SIG-M5 treated with dmso at 0.1 percent for 504 hours (cell line): ENCODE results near the gene SERTAD2.

ENCODE experiments used
- DNase-seq: peaks from one replicate; lab custom pipeline; 2025; ENCODE audit not compliant: unreplicated experiment; lab: John Stamatoyannopoulos, UW

SERTAD2 gene

DNA sequence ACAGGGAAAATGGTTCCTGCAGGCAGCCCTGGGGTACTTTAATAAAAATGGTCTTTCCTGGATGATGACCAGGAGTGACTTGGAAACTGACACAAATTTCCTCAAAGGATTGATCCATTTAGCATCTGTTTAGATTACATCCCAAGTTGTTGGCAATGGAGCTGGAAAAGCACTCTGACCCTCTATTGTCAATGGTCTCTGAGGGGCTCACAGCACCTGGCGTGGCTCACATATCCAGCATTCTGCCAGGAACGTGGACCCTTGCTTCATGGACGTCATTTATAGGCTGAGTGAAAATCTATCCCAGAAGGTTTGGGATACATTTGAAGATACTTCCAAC lies 43.8 kb downstream of the SERTAD2 start:
- no peak for DNase-seq

- DNase-seq = peak; percentile 39
Observed at GRCh38 chr2:64609227-64609941, 44.3 kb downstream of the SERTAD2 start.

DNA sequence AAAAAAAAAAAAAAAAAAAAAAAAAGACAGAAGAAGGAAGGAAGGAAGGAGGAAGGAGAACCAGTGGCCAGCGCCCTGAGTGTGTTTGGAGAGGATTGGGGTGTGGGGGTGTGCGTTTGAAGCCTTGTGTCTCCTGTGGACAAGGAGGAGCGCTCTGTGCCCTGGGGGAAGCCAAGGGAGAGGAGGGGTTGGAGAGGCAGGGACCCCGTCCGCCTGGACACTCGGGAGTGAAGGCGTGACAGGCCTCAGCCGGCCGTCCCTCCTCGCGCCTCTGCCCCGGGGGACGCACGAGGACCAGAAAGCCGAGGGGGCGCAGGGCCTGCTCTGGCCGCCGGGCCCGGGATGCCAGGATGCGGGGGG lies 44.9 kb downstream of the SERTAD2 start:
- peak; percentile 41 for DNase-seq

- DNase-seq = peak; percentile 25
Observed at GRCh38 chr2:64607381-64608304, 46.1 kb downstream of the SERTAD2 start.

GRCh38 chr2:64606479-64607363 lies 47.0 kb downstream of the SERTAD2 start:
- peak; percentile 45 for DNase-seq

DNA sequence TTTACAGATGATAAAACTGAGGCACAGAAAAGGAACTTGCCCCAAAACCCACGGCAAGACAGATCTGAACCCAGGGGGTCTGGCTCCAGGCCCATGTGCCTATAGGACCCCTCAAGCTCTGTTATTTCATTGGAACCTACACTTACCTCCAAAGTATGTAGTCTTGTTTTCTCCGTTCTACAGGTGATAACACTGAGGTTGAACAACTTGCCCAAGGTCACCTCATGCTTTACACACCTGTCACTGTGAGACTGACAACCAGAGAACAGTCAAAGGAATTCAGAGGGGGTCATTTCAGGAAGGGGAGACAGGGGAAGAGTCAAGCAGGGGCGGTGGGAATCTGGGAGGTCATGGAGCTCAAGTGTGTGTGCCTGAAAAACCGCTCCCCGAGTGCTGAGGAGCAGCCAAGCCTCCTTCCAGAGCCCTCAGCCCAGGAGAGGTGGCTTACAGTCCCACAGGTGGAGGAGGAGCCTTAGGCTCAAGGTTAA lies 47.7 kb downstream of the SERTAD2 start:
- no peak for DNase-seq

- no peak for DNase-seq
Observed at GRCh38 chr2:64605026-64605471, 48.7 kb downstream of the SERTAD2 start.

GRCh38 chr2:64604155-64604554 lies 49.6 kb downstream of the SERTAD2 start:
- no peak for DNase-seq

- no peak for DNase-seq
Observed at GRCh38 chr2:64602436-64602835, 51.3 kb downstream of the SERTAD2 start.

DNA sequence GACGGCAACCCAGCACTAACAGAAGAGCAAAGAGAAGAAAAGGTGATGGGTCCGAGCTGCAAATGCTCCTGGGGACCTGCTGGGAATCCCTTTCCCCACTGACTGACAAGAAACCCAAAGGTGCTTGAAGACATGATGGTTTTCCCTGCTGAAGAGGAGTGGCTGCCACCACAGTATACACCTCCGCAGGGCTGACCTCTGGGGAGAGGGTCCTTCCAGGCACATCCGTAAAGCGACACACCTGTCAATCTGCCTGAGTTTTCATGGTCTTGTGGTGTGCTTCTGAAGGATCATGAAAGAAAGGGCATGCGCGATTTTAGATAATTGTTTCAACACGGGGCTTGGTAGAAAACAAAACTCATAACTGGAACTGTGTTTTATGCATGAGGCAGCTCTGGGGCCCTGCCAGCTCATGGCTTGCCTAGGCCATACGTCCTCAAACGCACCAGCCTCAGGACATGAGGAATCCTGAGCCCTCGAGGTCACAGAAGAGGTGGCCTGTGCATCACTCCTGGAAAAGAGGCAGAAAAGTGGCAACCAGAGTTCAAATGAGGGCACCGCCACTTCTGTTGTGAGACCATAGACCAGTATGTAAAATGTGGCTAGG lies 51.8 kb downstream of the SERTAD2 start:
- no peak for DNase-seq

GRCh38 chr2:64601034-64601754 lies 52.5 kb downstream of the SERTAD2 start:
- no peak for DNase-seq

DNA sequence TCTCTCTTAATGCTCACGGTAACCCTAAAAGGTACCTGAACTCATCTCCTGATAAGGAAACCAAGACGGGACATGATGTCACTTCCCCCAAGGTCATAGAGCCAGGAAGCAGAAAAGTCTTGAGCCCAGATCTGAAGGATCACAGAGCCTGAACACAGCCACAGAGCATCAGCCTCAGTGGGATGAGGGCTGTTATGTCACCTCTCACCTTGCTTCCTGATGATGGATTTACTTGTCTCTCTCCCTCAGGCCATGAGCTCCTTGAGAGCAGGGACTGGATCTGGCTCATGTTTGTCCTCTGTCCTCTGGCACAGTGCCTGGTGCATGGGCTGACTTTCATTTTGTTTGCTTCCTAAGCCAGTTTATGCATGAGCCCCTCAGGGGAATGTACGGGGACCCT lies 54.2 kb downstream of the SERTAD2 start:
- no peak for DNase-seq

DNA sequence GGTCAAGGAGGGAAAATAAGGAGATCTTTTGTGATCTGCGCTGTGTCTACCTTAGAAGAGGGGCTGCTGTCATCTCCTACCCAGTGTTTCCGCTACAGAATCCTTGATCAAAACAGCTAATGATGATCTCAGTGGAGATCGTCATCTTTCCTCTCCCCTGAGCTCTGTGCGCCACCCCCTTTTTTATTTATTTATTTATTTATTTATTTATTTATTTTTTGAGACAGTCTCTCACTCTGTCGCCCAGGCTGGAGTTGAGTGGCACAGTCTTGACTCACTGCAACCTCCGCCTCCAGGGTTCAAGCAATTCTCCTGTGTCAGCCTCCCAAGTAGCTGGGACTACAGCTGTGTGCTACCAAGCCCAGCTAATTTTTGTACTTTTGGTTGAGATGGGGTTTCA lies 55.5 kb downstream of the SERTAD2 start:
- DNase-seq = no peak

DNA sequence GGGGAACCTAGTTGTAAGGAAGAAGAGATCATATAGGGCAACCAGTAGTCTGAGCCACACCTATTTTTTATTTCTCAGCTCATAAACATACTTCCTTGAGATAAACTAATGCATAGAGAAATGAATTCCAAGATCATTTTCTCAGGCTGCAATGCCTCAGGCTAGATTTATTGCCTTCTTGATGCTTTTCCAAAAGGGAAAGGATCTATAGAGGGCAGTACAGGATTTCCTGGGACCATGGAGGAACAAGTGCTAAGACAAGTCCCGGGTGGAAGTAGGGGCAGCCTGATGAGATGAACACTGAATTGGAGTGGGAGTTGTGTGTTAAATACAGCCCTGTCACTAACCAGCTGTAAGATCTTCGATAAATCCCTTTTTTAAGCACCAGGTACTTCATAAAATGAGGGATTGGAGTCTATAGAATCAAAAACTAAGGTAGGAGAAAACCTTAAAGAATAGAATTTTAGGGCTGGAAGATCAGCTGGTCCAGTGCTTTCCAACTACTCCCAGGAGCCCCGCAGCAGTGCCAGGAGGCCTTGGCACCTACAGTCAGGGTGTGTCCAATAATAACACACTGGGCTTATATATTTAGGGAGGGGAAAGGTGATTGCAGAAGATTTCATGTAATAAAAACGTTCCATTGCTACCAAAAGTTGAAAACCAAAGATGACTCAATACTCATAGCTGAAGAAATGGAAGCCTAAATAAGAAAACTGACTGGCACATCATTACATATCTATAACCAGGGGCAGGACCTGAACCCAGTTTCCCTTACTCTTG lies 58.1 kb downstream of the SERTAD2 start:
- DNase-seq = no peak

- DNase-seq = no peak
Observed at GRCh38 chr2:64594226-64594989, 59.3 kb downstream of the SERTAD2 start.

DNA sequence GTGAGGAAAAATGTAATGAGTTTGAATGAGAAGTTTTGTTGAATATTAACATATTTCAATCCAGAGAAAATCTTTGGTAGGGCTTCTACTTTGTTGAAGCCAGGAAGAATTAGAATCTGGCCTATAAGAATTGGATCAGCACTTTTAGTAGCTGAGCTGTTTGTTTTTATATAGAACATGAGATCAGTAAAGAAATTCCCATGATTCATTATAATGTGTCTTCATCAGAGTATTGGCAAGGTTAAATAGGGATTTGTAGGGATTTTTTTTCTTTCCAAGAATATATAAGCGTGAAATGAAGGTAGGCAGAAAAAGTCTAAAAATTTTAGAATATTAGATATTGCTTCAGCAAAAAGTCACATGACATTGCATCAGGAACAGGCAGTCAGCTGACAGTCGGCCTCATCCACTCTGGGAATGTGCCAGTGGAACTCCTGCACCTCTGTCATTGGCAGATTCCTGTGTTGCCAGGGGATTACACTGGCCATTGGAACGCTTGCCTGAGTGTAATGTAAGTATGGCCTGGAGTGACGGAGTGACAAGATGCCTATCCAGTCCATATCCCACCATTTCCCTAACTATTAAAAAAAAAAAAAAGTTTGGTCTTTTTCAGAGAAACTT lies 60.6 kb downstream of the SERTAD2 start:
- DNase-seq = no peak

DNA sequence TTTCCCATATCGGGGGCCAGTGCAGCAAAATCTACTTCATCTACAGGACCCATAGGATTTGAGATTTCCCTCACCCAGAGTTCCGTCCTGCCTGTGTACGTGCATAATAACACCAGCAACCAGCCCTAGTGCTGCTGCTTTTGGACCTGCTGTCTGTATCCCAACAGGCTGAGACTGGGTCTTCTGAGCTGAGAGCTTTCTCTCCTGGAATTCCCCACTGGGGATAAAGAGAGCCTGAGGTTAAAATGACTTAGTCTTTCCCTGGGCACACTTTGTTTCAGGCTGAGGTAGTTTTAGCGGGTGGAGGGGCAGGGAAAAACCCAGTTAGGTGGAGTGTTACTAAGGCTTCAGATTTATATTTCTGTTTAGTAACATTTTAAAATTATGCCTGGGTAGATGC lies 62.5 kb downstream of the SERTAD2 start:
- no peak for DNase-seq

GRCh38 chr2:64587561-64587960 lies 66.2 kb downstream of the SERTAD2 start:
- peak; percentile 51 for DNase-seq
